Muscle layer of colon (tissue), 2 donors: Measurements from ENCODE around the gene RABL3.
"Not testable (repeated sequence)": the region's sequence is repeated elsewhere in the genome, so short reads cannot be mapped to it uniquely, and the experiment has no call there.

ENCODE experiments used
- H3K27ac ChIP-seq: one replicate; pipeline ENCODE4 v1.7.0; 2013; ENCODE audit warnings: low read depth, mild to moderate bottlenecking, low read length, moderate library complexity
- H3K27me3 ChIP-seq, 2 donors: one replicate each; pipeline ENCODE4 v1.7.0; 2013; ENCODE audit warnings: low read length in 2 of 2, mild to moderate bottlenecking in 2 of 2; ENCODE audit not compliant: insufficient read depth in 2 of 2, control insufficient read depth in 1 of 2
- H3K36me3 ChIP-seq: one replicate; pipeline ENCODE4 v1.7.0; 2013; ENCODE audit warnings: mild to moderate bottlenecking, low read length; ENCODE audit not compliant: insufficient read depth
- H3K4me1 ChIP-seq: one replicate; pipeline ENCODE4 v1.7.0; 2013; ENCODE audit warnings: mild to moderate bottlenecking, low read length; ENCODE audit not compliant: insufficient read depth
- H3K4me3 ChIP-seq, 2 donors: one replicate each; pipeline ENCODE4 v1.7.0; 2013; ENCODE audit warnings: low read length in 2 of 2, low read depth in 1 of 2, mild to moderate bottlenecking in 1 of 2, moderate library complexity in 1 of 2
- H3K9ac ChIP-seq: one replicate; pipeline ENCODE4 v1.7.0; 2013; ENCODE audit warnings: low read length
- H3K9me3 ChIP-seq: one replicate; pipeline ENCODE4 v1.7.0; 2013; ENCODE audit warnings: mild to moderate bottlenecking, low read length
- donor health status: abdominal sarcoma.
- donor health status: Adenocarcinoma of cecum.

Gene RABL3

DNA sequence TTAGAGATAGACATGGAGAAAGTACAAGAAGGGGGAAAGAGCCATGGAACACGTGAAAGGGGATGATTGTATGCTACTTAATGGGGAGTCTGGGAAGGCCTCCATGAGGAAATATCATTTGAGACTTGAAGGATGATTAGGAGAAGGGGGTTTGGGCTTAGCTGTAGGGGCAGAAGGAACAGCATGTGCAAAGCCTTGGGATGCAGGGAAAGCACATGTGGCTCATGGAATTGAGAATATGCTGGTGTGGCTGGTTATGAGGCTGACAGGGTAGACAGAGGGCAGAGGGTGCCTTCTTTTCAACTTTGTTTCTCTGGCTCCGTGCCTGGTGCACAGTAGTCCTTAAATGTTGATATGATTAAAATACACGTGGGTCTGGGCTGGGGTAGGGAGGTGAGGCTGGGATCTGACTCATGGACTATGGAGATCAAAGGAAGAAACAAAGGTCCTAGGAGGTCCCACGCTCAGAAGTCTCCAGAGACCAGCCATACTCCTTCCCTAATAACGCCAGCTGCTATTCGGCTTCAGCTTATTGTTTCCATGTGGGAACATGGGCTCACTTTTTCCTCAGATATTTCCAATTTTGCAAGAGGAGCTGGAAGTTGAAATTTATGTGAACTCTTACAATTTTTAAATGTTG lies 1.4 kb upstream of the RABL3 start:
- peak overlapping the region; percentile 72 for H3K9ac ChIP-seq
- peak overlapping the region in 1 of 2 donors; percentile 84 for H3K4me3 ChIP-seq
- peak overlapping the region; percentile 71 for H3K27ac ChIP-seq
- H3K27me3 ChIP-seq = no peaks in the 10 kb centered on the region
- H3K4me1 ChIP-seq = peaks cover 9% of the 10 kb centered on the region
- H3K9me3 ChIP-seq = no peaks in the 10 kb centered on the region
- H3K36me3 ChIP-seq = no peaks in the 10 kb centered on the region

DNA sequence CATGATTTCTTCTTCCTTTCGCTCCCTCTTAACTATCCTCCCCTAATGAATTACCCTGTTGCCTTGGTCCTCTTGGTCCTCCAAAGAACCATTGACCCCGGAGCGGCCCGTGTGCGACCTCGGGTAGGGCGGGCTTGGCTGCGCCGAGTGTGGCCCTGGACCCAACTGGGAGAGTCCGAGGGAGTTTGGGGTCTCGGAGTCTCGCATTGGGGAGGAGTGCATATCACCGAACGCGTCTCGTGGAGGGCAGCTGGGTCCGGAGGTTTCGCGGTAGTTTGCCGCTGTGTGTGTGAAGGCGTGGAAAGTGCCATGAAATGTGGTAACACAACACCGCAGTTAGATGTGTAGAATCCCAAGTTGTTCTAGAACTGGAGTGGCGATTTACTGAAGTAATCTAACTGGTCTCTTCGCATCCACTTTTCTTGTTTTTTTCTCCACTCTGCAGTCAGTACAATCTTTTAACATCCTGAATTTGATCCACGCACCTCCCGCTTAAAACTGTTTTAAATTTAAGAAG lies 591 bp upstream of the RABL3 start:
- Histone ChIP-seq H3K9ac (peak overlapping the region; percentile 72), H3K4me1 (peaks cover 9% of the 10 kb centered on the region), H3K9me3 (no peaks in the 10 kb centered on the region), H3K27ac (peak overlapping the region; percentile 71), H3K27me3 (no peaks in the 10 kb centered on the region), H3K36me3 (no peaks in the 10 kb centered on the region), H3K4me3 (peak overlapping the region; percentile 84 to 94)

DNA sequence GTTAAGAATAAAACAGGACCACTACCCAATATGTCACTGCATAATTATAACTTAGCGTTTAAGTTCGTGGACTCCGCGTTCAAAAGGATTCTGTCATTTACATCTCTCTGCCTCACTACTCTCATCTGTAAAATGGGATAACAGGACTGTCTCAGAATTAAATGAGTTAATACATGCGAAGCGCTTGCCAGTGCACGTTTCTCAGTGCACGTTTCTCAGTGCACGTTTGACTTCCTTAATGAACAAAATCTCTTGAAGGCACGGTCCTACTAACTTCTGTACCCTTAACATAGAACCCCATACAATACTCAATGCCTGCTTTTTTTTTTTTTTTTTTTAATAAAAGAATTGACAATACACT lies 499 bp downstream of the RABL3 start:
- H3K27ac ChIP-seq = peak overlapping the region; percentile 79

DNA sequence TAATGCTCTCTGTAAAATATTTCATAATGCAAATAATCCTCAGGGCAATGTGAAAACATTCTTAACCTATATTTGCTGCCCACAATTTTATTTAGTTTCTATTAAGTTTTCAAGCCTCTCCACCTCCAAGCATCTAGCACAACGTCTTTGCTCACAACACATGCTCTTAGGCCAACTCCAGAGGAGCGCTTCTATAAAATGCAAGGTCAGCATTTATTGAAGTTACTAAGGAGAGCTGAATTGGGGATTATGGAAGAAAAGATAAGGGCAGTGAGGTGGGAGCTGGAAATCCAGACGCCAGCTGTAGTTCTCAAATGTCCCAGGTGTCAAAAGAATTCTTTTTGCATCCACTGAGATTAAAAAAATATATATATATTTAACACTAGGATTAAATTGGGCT lies 996 bp downstream of the RABL3 start:
- Histone ChIP-seq H3K4me1 (peaks cover 9% of the 10 kb centered on the region), H3K9ac (no peak overlapping the region), H3K27me3 (no peaks in the 10 kb centered on the region), H3K4me3 (no peak overlapping the region), H3K27ac (no peak overlapping the region), H3K9me3 (no peaks in the 10 kb centered on the region), H3K36me3 (no peaks in the 10 kb centered on the region)

More for the DNA sequence above, 499 bp downstream of the RABL3 start:
- Histone ChIP-seq H3K4me1 (peaks cover 9% of the 10 kb centered on the region), H3K9me3 (no peaks in the 10 kb centered on the region), H3K27me3 (no peaks in the 10 kb centered on the region), H3K36me3 (no peaks in the 10 kb centered on the region), H3K4me3 (peak overlapping the region; percentile 83 to 84), H3K9ac (peak overlapping the region; percentile 84)

DNA sequence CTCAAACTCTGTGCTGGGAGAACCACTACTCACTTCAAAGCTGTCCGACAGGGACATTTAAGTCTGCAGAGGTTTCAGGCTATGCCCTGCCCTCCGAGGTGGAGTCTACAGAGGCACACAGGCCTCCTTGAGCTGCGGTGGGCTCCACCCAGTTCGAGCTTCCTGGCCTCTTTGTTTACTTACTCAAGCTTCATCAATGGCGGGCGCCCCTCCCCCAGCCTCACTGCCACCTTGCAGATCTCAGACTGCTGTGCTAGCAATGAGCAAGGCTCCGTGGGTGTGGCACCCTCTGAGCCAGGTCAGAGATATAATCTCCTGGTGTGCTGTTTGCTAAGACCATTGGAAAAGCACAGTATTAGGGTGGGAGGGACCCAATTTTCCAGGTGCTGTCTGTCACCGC lies 4.3 kb downstream of the RABL3 start:
- not testable (repeated sequence) for H3K4me1 ChIP-seq, H3K9ac ChIP-seq, H3K9me3 ChIP-seq, H3K27ac ChIP-seq, H3K27me3 ChIP-seq, H3K36me3 ChIP-seq, H3K4me3 ChIP-seq

DNA sequence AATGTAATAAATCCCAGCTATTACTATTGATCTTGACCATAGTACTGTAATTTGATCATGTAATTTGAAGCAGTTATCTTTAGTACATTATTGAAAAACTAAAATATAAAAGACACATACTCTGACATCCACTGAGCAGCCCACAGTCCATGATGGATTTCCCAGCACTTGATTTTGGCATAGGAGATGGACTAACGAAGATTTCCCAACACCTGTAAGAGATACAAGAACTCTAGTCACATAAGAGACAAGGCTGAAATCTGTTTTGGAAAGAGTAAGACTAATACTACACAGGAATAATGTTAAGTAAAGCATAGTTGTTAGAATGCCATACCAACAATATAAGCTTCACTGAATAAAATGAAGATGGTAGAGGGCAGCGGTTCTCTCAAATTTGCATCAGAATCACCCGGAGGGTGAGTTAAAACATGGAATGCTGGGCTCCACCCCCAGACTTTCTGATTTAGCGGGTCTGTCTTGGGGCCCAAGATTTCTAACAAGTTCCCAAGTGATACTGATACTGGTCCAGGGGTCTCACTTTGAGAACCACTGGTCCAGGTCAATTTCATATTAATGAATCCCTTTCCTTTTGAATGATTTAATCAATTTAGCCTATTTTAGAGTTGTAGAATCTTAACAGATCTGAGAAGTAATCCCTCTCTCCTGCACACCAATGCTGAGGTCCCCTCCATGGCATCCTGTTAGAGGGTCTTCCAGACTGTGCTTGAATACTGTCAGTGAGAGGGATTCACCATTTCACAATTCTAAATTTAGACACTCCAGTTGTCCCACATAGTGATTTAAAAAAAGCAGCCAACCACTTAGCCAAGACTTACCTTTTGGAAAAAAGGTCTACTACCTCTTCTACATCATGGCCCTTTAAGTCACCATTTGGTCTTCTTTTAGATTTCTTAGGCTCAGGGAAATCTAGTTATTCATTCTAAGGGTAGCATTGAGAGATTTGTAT lies 11.5 kb downstream of the RABL3 start:
- Histone ChIP-seq H3K36me3 (no peaks in the 10 kb centered on the region), H3K27me3 (no peaks in the 10 kb centered on the region), H3K4me1 (no peaks in the 10 kb centered on the region), H3K4me3 (no peak overlapping the region), H3K9ac (no peak overlapping the region), H3K27ac (no peak overlapping the region), H3K9me3 (no peaks in the 10 kb centered on the region)

DNA sequence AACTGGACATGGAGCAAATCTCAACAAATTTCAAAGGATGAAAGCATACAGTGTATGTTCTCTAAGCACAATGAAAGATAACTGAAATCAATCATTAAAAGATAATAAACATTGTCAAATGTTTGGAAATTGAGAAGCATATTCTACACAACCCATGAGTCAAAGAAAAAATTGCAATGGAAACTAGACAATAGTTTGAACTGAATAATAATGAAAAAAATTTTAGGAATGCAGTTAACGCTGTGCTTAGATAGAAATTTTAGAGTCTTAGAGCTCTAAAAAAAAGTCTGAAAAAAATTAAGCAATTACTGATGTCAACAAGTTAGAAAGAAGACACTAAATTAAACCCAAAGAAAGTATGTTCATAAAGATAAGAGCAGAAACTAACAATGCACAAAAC lies 15.5 kb downstream of the RABL3 start:
- no peak overlapping the region for H3K4me3 ChIP-seq
- H3K27ac ChIP-seq = no peak overlapping the region
- H3K9ac ChIP-seq = no peak overlapping the region
- no peaks in the 10 kb centered on the region for H3K27me3 ChIP-seq
- H3K4me1 ChIP-seq = no peaks in the 10 kb centered on the region
- H3K36me3 ChIP-seq = no peaks in the 10 kb centered on the region
- no peaks in the 10 kb centered on the region for H3K9me3 ChIP-seq

DNA sequence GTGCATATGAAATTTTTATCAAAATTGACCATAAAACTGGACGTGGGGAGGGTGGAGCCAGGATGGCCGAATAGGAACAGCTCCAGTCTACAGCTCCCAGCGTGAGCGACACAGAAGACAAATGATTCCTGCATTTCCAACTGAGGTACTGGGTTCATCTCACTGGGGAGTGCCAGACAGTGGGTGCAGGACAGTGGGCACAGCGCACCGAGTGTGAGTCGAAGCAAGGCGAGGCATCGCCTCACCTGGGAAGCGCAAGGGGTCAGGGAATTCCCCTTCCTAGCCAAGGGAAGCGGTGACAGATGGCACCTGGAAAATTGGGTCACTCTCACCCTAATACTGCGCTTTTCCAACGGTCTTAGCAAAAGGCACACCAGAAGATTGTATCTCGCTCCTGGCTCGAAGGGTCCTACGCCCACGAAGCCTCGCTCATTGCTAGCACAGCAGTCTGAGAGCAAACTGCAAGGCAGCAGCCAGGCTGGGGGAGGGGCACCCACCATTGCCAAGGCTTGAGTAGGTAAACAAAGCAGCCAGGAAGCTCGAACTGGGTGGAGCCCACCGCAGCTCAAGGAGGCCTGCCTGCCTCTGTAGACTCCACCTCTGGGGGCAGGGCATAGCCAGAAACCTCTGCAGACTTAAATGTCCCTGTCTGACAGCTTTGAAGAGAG lies 23.0 kb downstream of the RABL3 start:
- H3K27me3 ChIP-seq, H3K36me3 ChIP-seq, H3K9me3 ChIP-seq, H3K9ac ChIP-seq, H3K4me1 ChIP-seq, H3K4me3 ChIP-seq, H3K27ac ChIP-seq: not testable (repeated sequence)

DNA sequence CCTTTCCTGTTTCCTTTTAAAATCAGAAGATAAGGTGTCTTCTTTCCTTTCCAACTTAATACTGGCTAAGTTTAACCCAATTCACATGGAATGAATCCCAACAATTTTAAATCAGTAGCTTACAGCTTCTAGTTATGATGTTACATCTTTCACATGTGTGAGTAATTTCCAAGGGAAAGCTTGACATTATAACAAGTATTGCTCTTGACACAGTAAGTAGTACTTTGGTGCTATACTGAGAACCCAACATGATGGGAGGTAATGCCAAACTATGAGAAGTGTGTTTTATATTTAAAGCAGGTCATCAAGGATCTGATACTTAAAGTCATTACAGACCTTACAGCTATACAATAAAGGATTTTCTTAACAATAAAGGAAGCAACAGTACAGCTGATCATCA lies 29.1 kb downstream of the RABL3 start:
- no peaks in the 10 kb centered on the region for H3K36me3 ChIP-seq
- no peak overlapping the region for H3K27ac ChIP-seq
- no peaks in the 10 kb centered on the region for H3K4me1 ChIP-seq
- H3K27me3 ChIP-seq = no peaks in the 10 kb centered on the region
- no peak overlapping the region for H3K9ac ChIP-seq
- H3K9me3 ChIP-seq = no peaks in the 10 kb centered on the region
- H3K4me3 ChIP-seq = no peak overlapping the region

DNA sequence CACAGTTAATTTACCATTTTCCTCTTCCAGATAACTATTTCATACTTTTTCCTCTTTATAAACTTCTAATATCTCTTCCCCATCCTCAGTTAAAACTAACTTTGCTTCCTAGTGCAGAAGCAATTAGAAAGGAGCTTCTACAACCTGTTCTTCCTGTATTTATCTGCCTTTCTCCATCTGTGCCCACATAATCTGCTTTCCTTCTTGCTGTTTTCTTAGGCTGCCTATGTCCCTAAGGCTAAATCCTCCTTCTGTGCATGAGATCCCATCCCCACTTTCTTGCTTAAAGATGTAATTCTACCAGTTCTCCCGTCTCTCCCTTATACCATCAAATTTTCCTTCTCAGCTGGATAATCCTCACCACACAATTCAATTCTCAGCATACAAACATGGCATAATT lies 31.9 kb downstream of the RABL3 start:
- Histone ChIP-seq H3K27ac (no peak overlapping the region), H3K4me1 (no peaks in the 10 kb centered on the region), H3K36me3 (no peaks in the 10 kb centered on the region), H3K9me3 (no peaks in the 10 kb centered on the region), H3K9ac (no peak overlapping the region), H3K27me3 (no peaks in the 10 kb centered on the region), H3K4me3 (no peak overlapping the region)

DNA sequence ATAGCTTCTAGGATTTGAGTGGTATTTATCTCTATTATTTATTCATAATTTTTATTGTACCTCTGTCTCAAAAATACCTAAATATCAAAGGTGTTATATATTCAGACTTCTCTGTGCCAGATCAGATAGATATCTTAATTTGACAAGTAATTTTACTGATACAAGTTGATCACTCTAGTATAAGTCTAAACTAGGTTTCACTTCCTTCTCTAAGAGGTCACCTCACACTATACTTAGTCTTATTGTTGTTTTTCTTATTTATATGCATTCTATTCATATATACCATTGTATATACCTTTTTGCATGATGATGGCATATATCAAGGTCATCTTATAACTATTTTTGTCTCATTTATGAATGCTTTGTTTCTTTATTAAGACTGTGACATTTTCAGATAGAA lies 33.9 kb downstream of the RABL3 start:
- Histone ChIP-seq H3K9ac (no peak overlapping the region), H3K4me1 (no peaks in the 10 kb centered on the region), H3K27ac (no peak overlapping the region), H3K27me3 (no peaks in the 10 kb centered on the region), H3K36me3 (no peaks in the 10 kb centered on the region), H3K4me3 (no peak overlapping the region), H3K9me3 (no peaks in the 10 kb centered on the region)
